ENCODE data around the gene PC. TPM values are rescaled to one million over a fixed set of nuclear protein-coding genes. Genes with fewer than 3 reads are reported as not detected.

PC gene
- total and polyA plus RNA-seq, 2 donors (not counting 3 experiments of a cell fraction or from before 2014, with no cell fraction given) = 5.5 to 17.5 TPM

DNA sequence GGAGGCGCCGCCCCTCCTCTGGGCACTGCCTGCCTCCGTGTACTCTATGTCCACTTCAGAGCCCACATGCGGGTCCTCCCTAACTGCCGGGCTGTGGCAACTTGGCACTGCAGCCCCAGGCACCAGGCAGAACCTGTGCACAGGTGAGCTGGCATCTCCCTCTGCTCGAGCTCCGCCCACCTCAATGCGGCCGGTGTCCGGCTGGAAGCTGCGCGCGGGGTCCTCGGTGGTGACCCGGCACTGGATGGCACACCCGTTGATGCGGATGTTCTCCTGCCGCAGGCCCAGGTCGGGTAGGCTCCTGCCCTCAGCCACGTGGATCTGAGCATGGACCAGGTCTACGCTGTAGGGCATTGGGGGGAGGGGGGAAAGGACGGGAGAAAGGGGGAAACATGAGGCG lies 92.2 kb downstream of the PC start:
- BruUV-seq (replicated peaks) = no TSS peak
- no peak overlapping the region for H2AFZ ChIP-seq (ENCODE audit: low read depth, low read length)
- H3K4me1 ChIP-seq (ENCODE audit: control insufficient read depth, extremely low read depth, insufficient read depth, low read length) = no peaks in the 10 kb centered on the region
- no peak for FAIRE-seq
- H3K9me3 ChIP-seq (replicated peaks; ENCODE audit: control insufficient read depth, insufficient read depth, low read length) = no peaks in the 10 kb centered on the region
- H3K79me2 ChIP-seq (ENCODE audit: control insufficient read depth, insufficient read depth, low read length) = no peaks in the 10 kb centered on the region
- TF ChIP-seq POLR2AphosphoS5 (IDR thresholded peaks at IDR 0.05; ENCODE audit: insufficient read depth, low read depth, low read length) (no peak), MAX (IDR thresholded peaks at IDR 0.05; ENCODE audit: insufficient read depth, insufficient read length) (no peak), FOS (IDR thresholded peaks at IDR 0.05; ENCODE audit: borderline replicate concordance, insufficient read depth, low read length) (no peak), MYC (IDR thresholded peaks at IDR 0.05; ENCODE audit: low read depth, low read length) (no peak), JUN (IDR thresholded peaks at IDR 0.05; ENCODE audit: borderline replicate concordance, insufficient read depth, insufficient read length, low read depth) (no peak)
- no peak for DNase-seq (ENCODE audit: low read depth, low spot score)
- POLR2A ChIA-PET = no interaction called here
- H3K4me3 ChIP-seq (replicated peaks in 1 of 3; ENCODE audit: insufficient read depth in 1 of 3, low read depth in 1 of 3, low read length in 3 of 3) = no peak overlapping the region
- no peak overlapping the region for H3K9ac ChIP-seq (replicated peaks; ENCODE audit: extremely low read depth, insufficient read depth, low read length)
- H3K27ac ChIP-seq (ENCODE audit: insufficient read depth, low read depth, low read length) = no peak overlapping the region
- H3K27me3 ChIP-seq (ENCODE audit: control insufficient read depth in 2 of 2, insufficient read depth in 2 of 2, low read length in 2 of 2) = no peaks in the 10 kb centered on the region
- H3K4me2 ChIP-seq (ENCODE audit: insufficient read depth, low read length) = no peak overlapping the region
- H3K36me3 ChIP-seq (ENCODE audit: control insufficient read depth in 2 of 2, extremely low read depth in 1 of 2, insufficient read depth in 2 of 2, low read length in 2 of 2) = no peaks in the 10 kb centered on the region
- H4K20me1 ChIP-seq (replicated peaks; ENCODE audit: control insufficient read depth, extremely low read depth, insufficient read depth, low read length) = no peaks in the 10 kb centered on the region
- CTCF ChIA-PET = interaction anchor here (0.6 to 2.3 kb wide), 3 partner anchors 10 to 110 kb away, joined by 3 to 7 read pairs (median 5); no protein-coding TSS in a partner anchor
- no peaks in the 10 kb centered on the region for H3K9me1 ChIP-seq (replicated peaks; ENCODE audit: control insufficient read depth, extremely low read depth, insufficient read depth, low read length)
- dilution Hi-C loops (cut with MboI; ENCODE audit: extremely low pct_ligation_motif_present, low sequenced_read_pairs) = no loop called here
- intact Hi-C loops (cut with micrococcal nuclease) = no loop called here

DNA sequence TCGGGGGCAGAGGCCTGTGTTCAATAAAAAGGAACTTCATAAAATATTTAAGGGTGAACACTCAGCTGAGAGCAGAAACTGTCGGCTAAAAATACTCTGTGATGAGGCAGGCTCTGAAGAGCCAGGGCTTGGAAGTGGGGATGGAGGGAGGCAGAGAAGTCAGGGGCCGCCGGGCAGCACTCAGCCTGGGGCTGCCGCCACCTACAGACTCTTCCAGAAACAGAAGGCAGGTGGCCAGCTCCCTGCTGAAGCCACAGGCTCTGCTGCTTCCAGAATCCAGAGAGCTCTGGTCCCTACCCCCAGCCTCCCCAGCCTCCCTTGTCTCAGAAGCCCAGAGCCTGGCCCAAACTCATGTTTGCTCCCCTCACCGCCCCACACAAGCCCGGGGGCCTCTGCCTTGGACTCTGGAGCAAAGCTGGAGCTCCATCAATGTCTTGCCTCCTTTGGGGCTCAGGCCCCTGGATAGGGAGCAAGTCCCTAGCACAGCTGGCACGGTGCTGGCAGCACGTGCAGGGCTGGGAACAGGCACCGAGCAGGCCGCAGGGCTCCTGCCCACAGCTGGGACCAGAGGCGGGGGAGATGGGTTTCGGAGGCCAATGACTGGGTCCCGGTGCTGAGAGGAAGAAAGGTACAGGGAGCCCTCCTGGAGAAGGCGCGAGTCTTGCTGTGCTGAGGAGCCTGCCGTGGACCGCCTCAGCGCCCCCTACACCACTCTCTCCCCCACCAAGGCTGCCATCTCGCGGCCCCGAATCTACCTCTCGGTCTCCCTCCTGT lies 93.1 kb downstream of the PC start:
- Histone ChIP-seq H3K9ac (replicated peaks; ENCODE audit: extremely low read depth, insufficient read depth, low read length) (no peak overlapping the region), H2AFZ (ENCODE audit: low read depth, low read length) (no peak overlapping the region)
- POLR2A ChIA-PET = no interaction called here

More for the DNA sequence above, 93.1 kb downstream of the PC start:
- Histone ChIP-seq H3K9me3 (replicated peaks; ENCODE audit: control insufficient read depth, insufficient read depth, low read length) (no peaks in the 10 kb centered on the region), H3K9me1 (replicated peaks; ENCODE audit: control insufficient read depth, extremely low read depth, insufficient read depth, low read length) (no peaks in the 10 kb centered on the region), H3K27ac (ENCODE audit: insufficient read depth, low read depth, low read length) (no peak overlapping the region), H3K4me2 (ENCODE audit: insufficient read depth, low read length) (no peak overlapping the region), H3K4me3 (replicated peaks in 1 of 3; ENCODE audit: insufficient read depth in 1 of 3, low read depth in 1 of 3, low read length in 3 of 3) (no peak overlapping the region), H3K27me3 (ENCODE audit: control insufficient read depth in 2 of 2, insufficient read depth in 2 of 2, low read length in 2 of 2) (no peaks in the 10 kb centered on the region), H3K79me2 (ENCODE audit: control insufficient read depth, insufficient read depth, low read length) (no peaks in the 10 kb centered on the region), H3K4me1 (ENCODE audit: control insufficient read depth, extremely low read depth, insufficient read depth, low read length) (no peaks in the 10 kb centered on the region), H3K36me3 (ENCODE audit: control insufficient read depth in 2 of 2, extremely low read depth in 1 of 2, insufficient read depth in 2 of 2, low read length in 2 of 2) (no peaks in the 10 kb centered on the region), H4K20me1 (replicated peaks; ENCODE audit: control insufficient read depth, extremely low read depth, insufficient read depth, low read length) (no peaks in the 10 kb centered on the region)
- CTCF ChIA-PET = interaction anchor here (1.0 to 1.6 kb wide), 2 partner anchors 9 to 16 kb away, joined by 3 to 5 read pairs; no protein-coding TSS in a partner anchor
- intact Hi-C loops (cut with micrococcal nuclease) = no loop called here
- FAIRE-seq = no peak
- dilution Hi-C loops (cut with MboI; ENCODE audit: extremely low pct_ligation_motif_present, low sequenced_read_pairs) = no loop called here
- no TSS peak for BruUV-seq (replicated peaks)
- DNase-seq (ENCODE audit: low read depth, low spot score) = no peak
- TF ChIP-seq MAX (IDR thresholded peaks at IDR 0.05; ENCODE audit: insufficient read depth, insufficient read length) (no peak), JUN (IDR thresholded peaks at IDR 0.05; ENCODE audit: borderline replicate concordance, insufficient read depth, insufficient read length, low read depth) (no peak), POLR2A (IDR thresholded peaks at IDR 0.05; ENCODE audit: low read depth, low read length) (no peak), POLR2AphosphoS5 (IDR thresholded peaks at IDR 0.05; ENCODE audit: insufficient read depth, low read depth, low read length) (no peak), FOS (IDR thresholded peaks at IDR 0.05; ENCODE audit: borderline replicate concordance, insufficient read depth, low read length) (no peak), MYC (IDR thresholded peaks at IDR 0.05; ENCODE audit: low read depth, low read length) (no peak)

All from endothelial cell of umbilical vein (primary cell).